Fibroblast of skin of scalp (primary cell): ENCODE measurements around the gene ARSD.
"Not testable (repeated sequence)": the region's sequence is repeated elsewhere in the genome, so short reads cannot be mapped to it uniquely, and the experiment has no call there.

ENCODE experiments used
- DNase-seq: peaks from one replicate; pipeline ENCODE4 v3.0.0-alpha.2; 2013

The ARSD gene

DNA sequence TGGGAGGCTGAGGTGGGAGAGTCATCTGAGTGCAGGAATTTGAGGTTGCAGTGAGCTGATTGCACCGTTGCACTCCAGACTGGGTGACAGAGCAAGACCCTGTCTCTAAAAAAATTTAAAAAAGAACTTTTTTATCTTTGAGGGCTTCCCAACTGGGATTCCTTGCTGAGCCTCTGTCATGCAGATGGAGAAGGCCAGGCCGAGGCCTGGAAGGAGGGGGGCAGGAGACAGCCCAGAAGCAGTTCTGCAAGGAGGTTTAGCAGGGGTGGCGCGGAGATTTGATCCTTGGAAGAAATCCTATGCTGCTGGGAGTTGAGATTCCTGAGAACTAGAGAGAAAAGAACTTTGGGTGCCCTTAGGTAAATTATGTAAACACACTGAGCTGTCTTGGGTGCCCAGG, 2.5 kb upstream of the ARSD start:
- no peak for DNase-seq

DNA sequence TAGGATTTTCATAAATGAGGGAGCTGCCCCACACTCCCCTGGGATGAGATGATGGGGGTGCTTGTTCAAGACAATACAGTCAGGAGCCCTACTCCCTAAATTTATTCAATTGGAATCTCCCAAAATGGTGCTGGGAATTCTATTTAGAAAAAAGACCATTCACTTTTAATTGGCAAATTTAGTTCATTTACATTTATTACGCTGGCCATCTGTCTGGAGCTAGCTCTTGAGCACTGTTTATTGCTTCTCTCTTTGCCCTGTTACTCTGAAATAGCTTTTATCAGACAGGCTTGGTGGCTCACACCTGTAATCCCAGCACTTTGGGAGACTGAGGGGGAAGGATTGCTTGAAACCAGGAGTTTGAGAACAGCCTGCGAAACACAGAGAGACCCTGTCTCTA, 2.0 kb upstream of the ARSD start:
- DNase-seq = no peak

GRCh38 chrX:2928191-2928582, 952 bp downstream of the ARSD start:
- DNase-seq = peak; percentile 76

- no peak for DNase-seq
These were observed 2.4 kb downstream of the ARSD start for GRCh38 chrX:2926664-2927275.

GRCh38 chrX:2926255-2926654, 2.9 kb downstream of the ARSD start:
- DNase-seq = not testable (repeated sequence)

DNA sequence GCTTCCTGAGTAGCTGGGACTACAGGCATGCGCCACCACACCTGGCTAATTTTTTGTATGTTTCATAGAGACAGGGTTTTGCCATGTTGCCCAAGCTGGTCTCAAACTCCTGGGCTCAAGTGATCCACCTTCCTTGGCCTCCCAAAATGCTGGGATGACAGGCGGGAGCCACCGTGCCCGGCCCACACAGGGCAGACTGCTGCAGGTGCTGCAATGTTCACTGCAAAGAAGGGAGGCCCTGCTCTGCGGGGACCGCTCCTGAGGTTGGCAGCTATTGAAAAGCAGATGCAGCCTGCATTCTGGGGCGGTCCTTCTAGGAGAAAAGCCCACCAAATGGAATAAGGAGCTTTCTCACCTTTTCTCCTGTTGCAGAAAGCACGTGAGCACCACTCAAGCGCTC, 5.0 kb downstream of the ARSD start:
- no peak for DNase-seq

DNA sequence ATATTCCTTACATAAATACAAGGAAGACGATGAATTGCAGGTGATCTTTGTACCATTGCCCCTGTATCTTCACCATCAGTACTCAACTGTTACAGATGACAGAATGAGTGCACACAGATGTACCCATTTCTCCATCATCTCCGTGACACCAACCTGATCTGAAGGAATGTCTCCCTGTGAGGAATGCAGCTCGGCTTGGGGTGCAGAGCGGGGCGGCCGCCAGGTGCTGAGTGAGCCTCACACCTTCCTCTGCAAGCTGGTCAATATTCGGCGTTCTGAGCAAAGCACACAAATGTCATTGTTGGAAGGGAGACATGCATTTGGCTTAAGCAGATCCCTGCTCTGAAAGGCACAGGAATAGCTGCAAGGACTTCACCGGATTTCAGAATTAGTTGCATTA, 7.4 kb downstream of the ARSD start:
- DNase-seq = no peak

GRCh38 chrX:2921193-2921592, 7.9 kb downstream of the ARSD start:
- no peak for DNase-seq

DNA sequence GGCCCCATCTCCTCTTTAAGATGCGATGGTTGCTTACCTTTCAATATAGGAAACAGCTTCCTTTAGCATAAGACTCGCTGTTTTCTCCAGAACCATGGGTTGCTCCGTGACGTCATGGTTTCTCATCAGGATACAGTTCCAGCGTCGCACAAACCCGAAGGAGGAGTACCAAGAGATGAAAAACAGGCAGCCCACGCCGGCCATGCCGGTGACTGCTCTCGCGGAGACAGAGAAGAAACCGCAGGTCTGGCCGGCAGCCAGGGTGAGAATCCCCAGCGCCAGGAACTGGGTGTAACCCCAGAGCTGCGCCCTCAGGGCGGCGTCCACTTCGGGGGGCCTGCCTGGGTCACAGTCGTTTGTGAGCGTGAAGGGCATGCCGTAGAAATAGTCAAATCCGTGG, 11.4 kb downstream of the ARSD start:
- no peak for DNase-seq

DNA sequence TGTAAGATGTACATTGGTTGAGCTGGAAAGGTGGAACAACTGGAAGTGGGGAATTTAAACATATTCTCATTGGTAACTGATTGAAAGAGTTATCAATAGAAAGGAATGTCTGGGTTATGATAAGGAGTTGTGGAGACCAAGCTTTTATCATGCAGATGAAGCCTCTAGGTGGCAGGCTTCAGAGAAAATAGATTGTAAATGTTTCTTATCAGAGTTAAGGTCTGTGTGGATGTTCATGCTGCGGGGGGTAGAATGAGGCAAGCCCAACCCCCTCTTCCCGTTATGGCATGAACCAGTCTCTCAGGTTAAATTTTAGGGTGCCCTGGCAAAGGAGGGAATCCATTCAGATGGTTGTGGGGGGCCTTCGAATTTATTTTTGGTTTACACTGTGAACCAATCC, 16.0 kb downstream of the ARSD start:
- DNase-seq = no peak

DNA sequence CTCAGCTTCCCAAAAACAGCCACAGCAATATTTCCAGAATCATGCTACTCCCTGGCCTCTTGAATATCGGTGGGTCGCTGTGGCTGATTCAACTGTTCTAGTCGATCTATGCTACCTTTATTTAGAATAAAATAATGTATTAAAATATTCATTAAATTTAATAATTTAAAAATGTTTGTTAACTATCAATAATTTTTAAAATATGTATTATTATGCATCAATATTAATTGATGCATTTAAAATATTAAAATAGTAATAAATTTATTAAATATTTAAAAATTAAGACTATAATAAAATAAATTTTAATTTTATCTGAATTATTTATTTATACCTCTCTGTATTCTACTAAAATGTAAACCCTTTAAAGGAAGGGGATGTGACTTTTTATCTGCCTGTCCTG, 19.0 kb downstream of the ARSD start:
- no peak for DNase-seq

- no peak for DNase-seq
These were observed 20.9 kb downstream of the ARSD start for GRCh38 chrX:2908125-2908685.

DNA sequence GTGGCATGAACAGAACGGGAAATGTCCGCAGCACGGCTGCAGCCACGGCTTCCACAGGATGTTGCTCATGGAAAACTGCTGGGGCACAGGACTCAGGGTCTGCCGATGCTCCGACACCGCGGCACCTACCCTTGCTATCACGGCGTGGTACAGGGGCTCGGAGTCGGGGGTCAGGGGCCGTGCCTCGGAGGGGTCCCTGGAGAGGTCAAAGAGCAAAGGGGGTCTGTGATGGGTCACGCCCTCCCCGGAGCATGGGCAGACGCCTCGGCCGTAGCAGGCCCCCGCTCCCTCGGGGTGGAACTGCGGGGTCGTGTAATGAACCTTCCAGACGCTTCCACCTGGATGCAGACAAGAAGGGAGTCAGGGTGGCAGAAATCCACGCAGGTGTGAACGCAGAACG, 21.8 kb downstream of the ARSD start:
- no peak for DNase-seq

- no peak for DNase-seq
These were observed 25.8 kb downstream of the ARSD start for GRCh38 chrX:2903366-2903765.

- no peak for DNase-seq
These were observed 26.3 kb downstream of the ARSD start for GRCh38 chrX:2902841-2903240.

GRCh38 chrX:2901367-2902036, 27.6 kb downstream of the ARSD start:
- DNase-seq = no peak

- no peak for DNase-seq
These were observed 30.2 kb downstream of the ARSD start for GRCh38 chrX:2898846-2899512.

GRCh38 chrX:2897690-2898623, 31.2 kb downstream of the ARSD start:
- DNase-seq = not testable (repeated sequence)

DNA sequence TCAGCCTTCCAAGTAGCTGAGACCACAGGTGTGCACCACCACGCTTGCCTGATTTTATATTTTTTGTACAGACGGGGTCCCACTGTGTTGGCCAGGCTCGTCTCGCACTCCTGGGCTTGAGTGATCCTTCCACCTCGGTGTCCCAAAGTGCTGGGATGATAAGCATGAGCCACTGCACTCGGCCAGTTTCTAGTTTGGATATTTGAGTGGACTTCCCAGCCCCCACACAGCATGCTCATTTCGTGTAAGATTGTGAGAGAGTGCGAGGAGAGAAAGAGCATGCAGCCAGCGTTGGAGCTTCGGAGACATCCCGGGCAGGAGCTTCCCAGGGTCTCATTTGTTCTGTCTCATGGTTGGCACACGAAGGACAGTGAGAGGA, 31.8 kb downstream of the ARSD start:
- DNase-seq = no peak

- no peak for DNase-seq
These were observed 34.2 kb downstream of the ARSD start for GRCh38 chrX:2894885-2895292.

DNA sequence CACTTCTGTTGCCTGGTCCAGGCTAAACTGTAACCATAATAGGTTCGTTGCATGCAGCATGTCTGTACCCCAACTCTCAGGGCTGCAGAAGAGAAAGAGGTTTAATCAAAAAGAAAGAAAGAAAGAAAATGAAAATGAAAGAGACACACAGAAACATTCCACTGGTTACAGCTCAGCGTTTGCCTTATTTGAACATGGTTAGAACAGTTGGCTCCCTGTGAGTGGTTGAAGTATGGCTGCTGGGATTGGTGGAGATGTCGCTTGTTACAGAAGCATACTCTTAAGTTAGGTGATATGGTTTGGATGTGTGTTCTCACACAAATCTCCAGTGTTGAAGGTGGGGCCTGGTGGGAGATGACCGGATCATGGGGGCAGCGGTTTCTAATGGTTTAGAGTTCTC, 36.3 kb downstream of the ARSD start:
- no peak for DNase-seq

- DNase-seq = not testable (repeated sequence)
These were observed 38.3 kb downstream of the ARSD start for GRCh38 chrX:2890536-2891460.
